ENCODE data around the gene ZNF234. TPM values are rescaled to one million over a fixed set of nuclear protein-coding genes. Genes with fewer than 3 reads are reported as not detected.
A peak's percentile ranks its signal among the peaks of the same experiment; 100 is the strongest.
"Not testable (repeated sequence)": the region's sequence is repeated elsewhere in the genome, so short reads cannot be mapped to it uniquely, and the experiment has no call there.

ZNF234 gene
- total RNA-seq, 1 donor from 2014 or later = 16.1 TPM

DNA sequence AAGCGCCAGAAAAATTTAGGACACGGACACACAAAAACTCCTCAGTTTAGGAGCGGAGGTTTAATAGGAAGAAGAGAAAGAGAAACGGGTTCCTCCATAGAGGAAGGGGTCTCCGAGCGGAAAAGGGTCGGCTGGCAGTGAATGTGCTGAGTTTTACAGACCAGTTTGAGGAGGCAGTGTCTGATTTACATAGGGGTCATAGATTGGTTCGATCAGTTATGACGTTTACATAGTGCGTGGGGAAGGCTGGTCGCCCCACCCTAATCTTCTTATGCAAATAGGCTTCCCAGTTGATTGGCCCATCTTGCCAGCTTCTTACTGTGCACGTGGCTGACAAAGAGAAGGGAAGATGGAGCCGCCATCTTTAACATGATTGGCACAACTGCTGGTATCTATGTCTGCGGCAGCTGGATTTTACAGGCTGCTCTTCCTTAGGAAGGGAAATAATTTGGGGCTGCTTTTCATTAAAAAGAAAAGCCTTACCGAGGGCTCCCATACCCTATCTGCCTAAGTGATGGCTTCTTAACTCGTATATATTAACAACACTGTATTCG is 29.4 kb upstream of the ZNF234 start:
- DNase-seq (no peak), ATAC-seq (no peak)
- peak overlapping the region; percentile 76 for H3K4me3 ChIP-seq
- intact Hi-C loops (cut with DNase I) = no loop called here
- no peaks in the 10 kb centered on the region for H3K27me3 ChIP-seq (ENCODE audit: low read depth)
- H3K27ac ChIP-seq = no peak overlapping the region
- peaks cover 48% of the 10 kb centered on the region for H3K9me3 ChIP-seq
- TF ChIP-seq, protein P1, sequence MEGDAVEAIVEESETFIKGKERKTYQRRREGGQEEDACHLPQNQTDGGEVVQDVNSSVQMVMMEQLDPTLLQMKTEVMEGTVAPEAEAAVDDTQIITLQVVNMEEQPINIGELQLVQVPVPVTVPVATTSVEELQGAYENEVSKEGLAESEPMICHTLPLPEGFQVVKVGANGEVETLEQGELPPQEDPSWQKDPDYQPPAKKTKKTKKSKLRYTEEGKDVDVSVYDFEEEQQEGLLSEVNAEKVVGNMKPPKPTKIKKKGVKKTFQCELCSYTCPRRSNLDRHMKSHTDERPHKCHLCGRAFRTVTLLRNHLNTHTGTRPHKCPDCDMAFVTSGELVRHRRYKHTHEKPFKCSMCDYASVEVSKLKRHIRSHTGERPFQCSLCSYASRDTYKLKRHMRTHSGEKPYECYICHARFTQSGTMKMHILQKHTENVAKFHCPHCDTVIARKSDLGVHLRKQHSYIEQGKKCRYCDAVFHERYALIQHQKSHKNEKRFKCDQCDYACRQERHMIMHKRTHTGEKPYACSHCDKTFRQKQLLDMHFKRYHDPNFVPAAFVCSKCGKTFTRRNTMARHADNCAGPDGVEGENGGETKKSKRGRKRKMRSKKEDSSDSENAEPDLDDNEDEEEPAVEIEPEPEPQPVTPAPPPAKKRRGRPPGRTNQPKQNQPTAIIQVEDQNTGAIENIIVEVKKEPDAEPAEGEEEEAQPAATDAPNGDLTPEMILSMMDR (IDR thresholded peaks at IDR 0.05) = no peak
- peaks cover 19% of the 10 kb centered on the region for H3K4me1 ChIP-seq
- H3K36me3 ChIP-seq = peaks cover 9% of the 10 kb centered on the region

DNA sequence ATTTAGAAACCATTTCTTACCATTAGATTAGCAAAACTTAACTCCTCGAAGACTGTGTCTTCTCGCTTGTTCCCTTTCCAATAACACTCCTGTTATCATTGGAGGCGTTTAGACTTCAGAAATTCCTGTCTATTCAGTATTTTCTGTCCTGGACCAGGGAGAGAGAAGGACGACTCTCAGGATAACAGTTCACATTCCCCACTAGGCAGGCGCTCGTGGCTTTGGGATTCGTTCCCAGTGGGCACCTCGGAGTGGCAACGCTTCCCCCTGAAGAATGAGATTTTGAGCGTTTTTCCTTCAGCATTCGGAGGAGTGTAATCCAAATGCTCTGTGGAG is 28.6 kb upstream of the ZNF234 start:
- ATAC-seq = no peak
- Histone ChIP-seq H3K4me3 (peak overlapping the region; percentile 76), H3K27me3 (ENCODE audit: low read depth) (no peaks in the 10 kb centered on the region), H3K27ac (no peak overlapping the region), H3K9me3 (peaks cover 40% of the 10 kb centered on the region), H3K4me1 (peaks cover 19% of the 10 kb centered on the region), H3K36me3 (peaks cover 16% of the 10 kb centered on the region)
- DNase-seq = no peak
- intact Hi-C loops (cut with DNase I) = no loop called here
- TF ChIP-seq, protein P1 (IDR thresholded peaks at IDR 0.05) = no peak

DNA sequence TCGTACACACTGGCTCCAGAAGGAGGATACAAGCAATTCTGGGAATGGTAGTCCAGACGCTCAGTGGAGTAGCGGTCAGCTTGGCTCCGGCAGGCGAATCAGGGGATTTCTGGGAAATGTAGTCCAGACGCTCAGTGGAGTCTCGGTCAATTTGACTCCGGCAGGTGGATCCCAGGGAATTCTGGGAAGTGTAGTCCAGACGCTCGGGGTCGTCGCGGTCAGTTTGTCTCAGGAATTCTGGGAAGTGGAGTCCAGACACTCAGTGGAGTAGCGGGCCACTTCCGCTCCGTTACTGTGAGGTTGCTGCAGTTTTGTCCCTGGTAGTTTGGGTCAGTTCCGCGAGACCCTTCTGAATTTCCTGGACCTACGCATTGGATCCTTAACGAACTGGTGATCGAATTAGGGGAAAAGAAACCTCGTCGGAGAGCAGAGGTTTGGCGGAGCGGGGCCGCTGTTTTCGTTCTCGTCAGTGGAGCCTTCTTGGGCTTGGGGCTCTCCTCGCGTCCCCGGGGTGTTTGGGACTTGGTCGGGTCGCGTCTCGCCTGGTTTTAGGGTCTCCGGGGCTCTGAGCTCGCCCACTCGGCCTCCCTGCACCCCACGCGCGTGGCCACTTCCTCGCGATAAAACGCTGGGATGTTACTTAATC is 28.1 kb upstream of the ZNF234 start, which contains the start of gene ZNF225:
ZNF225 (plus strand) TSS at position 262 of the 646 bp plus-strand sequence. CDS start 2,429 bp downstream, outside the sequence.
- Histone ChIP-seq H3K27me3 (ENCODE audit: low read depth) (no peaks in the 10 kb centered on the region), H3K4me1 (peaks cover 19% of the 10 kb centered on the region), H3K9me3 (peaks cover 35% of the 10 kb centered on the region), H3K4me3 (peak within 1 kb of the TSS; percentile 76), H3K36me3 (peaks cover 21% of the 10 kb centered on the region), H3K27ac (peak within 1 kb of the TSS; percentile 77)
- DNase-seq = peak; percentile 95
- TF ChIP-seq, protein P1 (IDR thresholded peaks at IDR 0.05) = no peak
- ATAC-seq = peak; percentile 99 to 100
- intact Hi-C loops (cut with DNase I) = no loop called here

DNA sequence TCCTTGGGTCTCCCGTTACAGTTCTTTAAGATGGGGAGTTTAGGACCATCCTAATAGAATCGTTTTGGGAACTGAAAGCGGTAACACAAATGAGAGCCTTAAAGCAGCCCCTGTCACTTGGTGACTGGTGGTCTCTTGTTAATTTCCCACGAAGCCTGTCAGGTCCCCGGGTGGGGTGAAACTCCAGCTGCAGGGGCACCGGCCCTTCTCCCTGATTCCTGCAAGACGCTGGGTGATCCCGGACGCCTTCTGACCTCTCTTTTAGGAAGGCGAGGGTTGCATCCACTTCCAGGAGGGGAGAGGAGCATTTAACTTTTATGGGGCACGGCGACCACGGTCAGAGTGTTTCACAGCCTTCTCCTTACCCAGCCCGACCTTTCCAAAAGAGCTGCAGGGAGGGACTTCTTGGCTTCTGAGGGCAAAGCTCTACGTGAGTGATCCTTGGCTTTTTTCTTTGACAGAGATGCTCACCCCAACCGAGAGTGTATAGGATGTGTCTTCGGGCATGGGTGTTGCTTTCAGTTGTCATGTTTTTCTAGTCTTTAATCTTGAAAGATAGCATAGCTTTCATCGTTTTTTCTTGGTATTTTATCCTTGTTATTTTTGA is 27.5 kb upstream of the ZNF234 start:
- Histone ChIP-seq H3K27ac (peak overlapping the region; percentile 77), H3K27me3 (ENCODE audit: low read depth) (no peaks in the 10 kb centered on the region), H3K4me1 (peaks cover 19% of the 10 kb centered on the region), H3K9me3 (peaks cover 28% of the 10 kb centered on the region), H3K36me3 (peaks cover 26% of the 10 kb centered on the region), H3K4me3 (peak overlapping the region; percentile 76)
- intact Hi-C loops (cut with DNase I) = no loop called here
- DNase-seq (no peak), ATAC-seq (peak in 1 of 2 donors; percentile 17)
- TF ChIP-seq, protein P1 (IDR thresholded peaks at IDR 0.05) = no peak

DNA sequence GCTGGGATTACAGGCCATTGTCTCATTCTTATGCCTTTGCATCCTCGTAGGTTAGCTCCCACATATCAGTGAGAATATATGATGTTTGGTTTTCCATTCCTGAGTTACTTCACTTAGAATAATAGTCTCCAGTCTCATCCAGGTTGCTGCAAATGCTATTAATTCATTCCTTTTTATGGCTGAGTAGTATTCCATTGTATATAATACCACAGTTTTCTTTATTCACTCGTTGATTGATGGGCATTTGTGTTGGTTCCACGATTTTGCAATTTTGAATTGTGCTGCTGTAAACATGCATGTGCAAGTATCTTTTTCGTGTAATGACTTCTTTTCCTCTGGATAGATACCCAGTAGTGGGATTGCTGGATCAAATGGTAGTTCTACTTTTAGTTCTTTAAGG is 20.2 kb upstream of the ZNF234 start:
- DNase-seq; H3K27me3 ChIP-seq (ENCODE audit: low read depth); ATAC-seq; H3K27ac ChIP-seq; H3K4me1 ChIP-seq; H3K4me3 ChIP-seq; intact Hi-C loops (cut with DNase I): not testable (repeated sequence)
- peaks cover 44% of the 10 kb centered on the region for H3K9me3 ChIP-seq
- H3K36me3 ChIP-seq = peaks cover 79% of the 10 kb centered on the region

DNA sequence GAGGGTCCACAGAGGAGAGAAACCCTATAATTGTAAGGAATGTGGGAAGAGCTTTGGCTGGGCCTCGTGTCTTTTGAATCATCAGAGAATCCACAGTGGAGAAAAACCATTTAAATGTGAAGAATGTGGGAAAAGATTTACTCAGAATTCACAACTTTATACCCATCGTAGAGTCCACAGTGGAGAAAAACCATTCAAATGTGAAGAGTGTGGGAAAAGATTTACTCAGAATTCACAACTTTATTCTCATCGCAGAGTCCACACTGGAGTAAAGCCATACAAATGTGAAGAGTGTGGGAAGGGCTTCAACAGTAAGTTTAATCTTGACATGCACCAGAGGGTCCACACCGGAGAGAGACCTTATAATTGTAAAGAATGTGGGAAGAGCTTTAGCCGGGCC is 9.4 kb upstream of the ZNF234 start:
- H3K4me3 ChIP-seq = no peak overlapping the region
- H3K36me3 ChIP-seq = peaks cover 38% of the 10 kb centered on the region
- no peak overlapping the region for H3K27ac ChIP-seq
- ATAC-seq (no peak), DNase-seq (no peak)
- H3K9me3 ChIP-seq = peaks cover 62% of the 10 kb centered on the region
- H3K27me3 ChIP-seq (ENCODE audit: low read depth) = no peaks in the 10 kb centered on the region
- no peaks in the 10 kb centered on the region for H3K4me1 ChIP-seq
- intact Hi-C loops (cut with DNase I) = no loop called here
- TF ChIP-seq, protein P1 (IDR thresholded peaks at IDR 0.05) = no peak
